ENCODE data around the gene OLIG1. TPM values are rescaled to one million over a fixed set of nuclear protein-coding genes. Genes with fewer than 3 reads are reported as not detected.

The OLIG1 gene
- total RNA-seq, 1 experiment from 2014 or later = not detected

- ChIA-PET POLR2A (no interaction called here), CTCF (interaction anchor here (0.7 kb wide), 1 partner anchor 71 kb away, joined by 3 read pairs; no protein-coding TSS in a partner anchor)
- no TSS peak for BruUV-seq (replicated peaks)
- H3K4me3 Mint-ChIP-seq (ENCODE audit: unreplicated experiment) = no peak overlapping the region
- no peaks in the 10 kb centered on the region for H3K4me1 Mint-ChIP-seq (ENCODE audit: insufficient read depth, unreplicated experiment)
- H3K9me3 Mint-ChIP-seq (ENCODE audit: unreplicated experiment) = no peaks in the 10 kb centered on the region
- intact Hi-C loops (cut with micrococcal nuclease) = no loop called here
- no peaks in the 10 kb centered on the region for H3K36me3 Mint-ChIP-seq (ENCODE audit: insufficient read depth, unreplicated experiment)
- no peak for TF ChIP-seq CTCF (IDR thresholded peaks at IDR 0.05; ENCODE audit: unreplicated experiment)
- no peak for DNase-seq (ENCODE audit: unreplicated experiment)
- H3K27me3 Mint-ChIP-seq (ENCODE audit: insufficient read depth, unreplicated experiment) = peaks cover 97% of the 10 kb centered on the region
- H3K27ac Mint-ChIP-seq (ENCODE audit: low read depth, unreplicated experiment) = no peak overlapping the region
These were observed 39.8 kb downstream of the OLIG1 start for GRCh38 chr21:33109574-33110339.

- Mint-ChIP-seq H3K4me3 (ENCODE audit: unreplicated experiment) (no peak overlapping the region), H3K27ac (ENCODE audit: low read depth, unreplicated experiment) (no peak overlapping the region), H3K27me3 (ENCODE audit: insufficient read depth, unreplicated experiment) (peaks cover 97% of the 10 kb centered on the region), H3K9me3 (ENCODE audit: unreplicated experiment) (no peaks in the 10 kb centered on the region), H3K4me1 (ENCODE audit: insufficient read depth, unreplicated experiment) (no peaks in the 10 kb centered on the region), H3K36me3 (ENCODE audit: insufficient read depth, unreplicated experiment) (no peaks in the 10 kb centered on the region)
- TF ChIP-seq CTCF (IDR thresholded peaks at IDR 0.05; ENCODE audit: unreplicated experiment) = no peak
- ChIA-PET CTCF (no interaction called here), POLR2A (no interaction called here)
- DNase-seq (ENCODE audit: unreplicated experiment) = no peak
- BruUV-seq (replicated peaks) = no TSS peak
- intact Hi-C loops (cut with micrococcal nuclease) = no loop called here
These were observed 40.4 kb downstream of the OLIG1 start for GRCh38 chr21:33110340-33110715.

- intact Hi-C loops (cut with micrococcal nuclease) = no loop called here
- POLR2A ChIA-PET = no interaction called here
- H3K4me1 Mint-ChIP-seq (ENCODE audit: insufficient read depth, unreplicated experiment) = no peaks in the 10 kb centered on the region
These were observed 41.6 kb downstream of the OLIG1 start for GRCh38 chr21:33111577-33111976.

GRCh38 chr21:33112151-33112550 is 42.2 kb downstream of the OLIG1 start:
- H3K27ac Mint-ChIP-seq (ENCODE audit: low read depth, unreplicated experiment) = no peak overlapping the region
- ChIA-PET POLR2A (no interaction called here), CTCF (interaction anchor here (0.7 kb wide), 1 partner anchor 14 kb away, joined by 4 read pairs; no protein-coding TSS in a partner anchor)
- BruUV-seq (replicated peaks) = no TSS peak
- H3K4me1 Mint-ChIP-seq (ENCODE audit: insufficient read depth, unreplicated experiment) = no peaks in the 10 kb centered on the region
- TF ChIP-seq CTCF (IDR thresholded peaks at IDR 0.05; ENCODE audit: unreplicated experiment) = no peak
- H3K4me3 Mint-ChIP-seq (ENCODE audit: unreplicated experiment) = no peak overlapping the region
- intact Hi-C loops (cut with micrococcal nuclease) = no loop called here
- no peak for DNase-seq (ENCODE audit: unreplicated experiment)
- H3K9me3 Mint-ChIP-seq (ENCODE audit: unreplicated experiment) = no peaks in the 10 kb centered on the region
- no peaks in the 10 kb centered on the region for H3K36me3 Mint-ChIP-seq (ENCODE audit: insufficient read depth, unreplicated experiment)
- peaks cover 97% of the 10 kb centered on the region for H3K27me3 Mint-ChIP-seq (ENCODE audit: insufficient read depth, unreplicated experiment)

More at GRCh38 chr21:33111577-33111976, 41.6 kb downstream of the OLIG1 start:
- no peak overlapping the region for H3K4me3 Mint-ChIP-seq (ENCODE audit: unreplicated experiment)
- CTCF ChIA-PET = interaction anchor here (0.7 kb wide), 1 partner anchor 15 kb away, joined by 4 read pairs; no protein-coding TSS in a partner anchor
- H3K27me3 Mint-ChIP-seq (ENCODE audit: insufficient read depth, unreplicated experiment) = peaks cover 97% of the 10 kb centered on the region
- BruUV-seq (replicated peaks) = no TSS peak
- H3K27ac Mint-ChIP-seq (ENCODE audit: low read depth, unreplicated experiment) = no peak overlapping the region
- H3K36me3 Mint-ChIP-seq (ENCODE audit: insufficient read depth, unreplicated experiment) = no peaks in the 10 kb centered on the region
- no peak for DNase-seq (ENCODE audit: unreplicated experiment)
- no peak for TF ChIP-seq CTCF (IDR thresholded peaks at IDR 0.05; ENCODE audit: unreplicated experiment)
- no peaks in the 10 kb centered on the region for H3K9me3 Mint-ChIP-seq (ENCODE audit: unreplicated experiment)

Measured in MCF 10A (cell line).